ENCODE results near the gene CRLF3. TPM values are rescaled to one million over a fixed set of nuclear protein-coding genes. Genes with fewer than 3 reads are reported as not detected.

The CRLF3 gene
- polyA plus RNA-seq, 1 of the 3 experiments (the other 2 are of a cell fraction): 10.9 TPM

- ChIA-PET CTCF (no interaction called here), POLR2A (no interaction called here)
- peaks cover 0 to 6% of the 10 kb centered on the region in 2 experiments for H3K36me3 ChIP-seq (replicated peaks in 1 of 2; ENCODE audit: control insufficient read depth in 1 of 2, insufficient read depth in 2 of 2, low read length in 1 of 2)
- 83% methylated on average over 5 of the region's 5 CpGs for WGBS (ENCODE audit: low lambda C conversion rate)
- H2AFZ ChIP-seq (ENCODE audit: low read depth): no peak overlapping the region
- peaks cover 5% of the 10 kb centered on the region; the same call in 1 of the 2 replicates for H4K20me1 ChIP-seq (ENCODE audit: insufficient read depth)
- no peaks in the 10 kb centered on the region for H3K27me3 ChIP-seq (ENCODE audit: insufficient read depth)
- no peak for DNase-seq
- no peak overlapping the region for H3K4me3 ChIP-seq (ENCODE audit: low read depth in 2 of 2, low read length in 1 of 2)
- peaks cover 93% of the 10 kb centered on the region for H3K79me2 ChIP-seq (ENCODE audit: insufficient read depth)
- H3K27ac ChIP-seq (ENCODE audit: low read depth in 2 of 2, low read length in 1 of 2): 0 out of 4 replicates have a peak overlapping the region, but pooled peaks of 1 of the 2 experiments have one; percentile 5
- no peaks in the 10 kb centered on the region for H3K9me3 ChIP-seq
- H3K9ac ChIP-seq: no peak overlapping the region
- H3K4me1 ChIP-seq (ENCODE audit: control insufficient read depth in 1 of 2, insufficient read depth in 2 of 2, low read depth in 1 of 2, low read length in 1 of 2): 0 out of 4 replicates have a peak, but pooled peaks cover 0 to 6% of the 10 kb centered on the region in 2 experiments
- TF ChIP-seq, protein P1, sequence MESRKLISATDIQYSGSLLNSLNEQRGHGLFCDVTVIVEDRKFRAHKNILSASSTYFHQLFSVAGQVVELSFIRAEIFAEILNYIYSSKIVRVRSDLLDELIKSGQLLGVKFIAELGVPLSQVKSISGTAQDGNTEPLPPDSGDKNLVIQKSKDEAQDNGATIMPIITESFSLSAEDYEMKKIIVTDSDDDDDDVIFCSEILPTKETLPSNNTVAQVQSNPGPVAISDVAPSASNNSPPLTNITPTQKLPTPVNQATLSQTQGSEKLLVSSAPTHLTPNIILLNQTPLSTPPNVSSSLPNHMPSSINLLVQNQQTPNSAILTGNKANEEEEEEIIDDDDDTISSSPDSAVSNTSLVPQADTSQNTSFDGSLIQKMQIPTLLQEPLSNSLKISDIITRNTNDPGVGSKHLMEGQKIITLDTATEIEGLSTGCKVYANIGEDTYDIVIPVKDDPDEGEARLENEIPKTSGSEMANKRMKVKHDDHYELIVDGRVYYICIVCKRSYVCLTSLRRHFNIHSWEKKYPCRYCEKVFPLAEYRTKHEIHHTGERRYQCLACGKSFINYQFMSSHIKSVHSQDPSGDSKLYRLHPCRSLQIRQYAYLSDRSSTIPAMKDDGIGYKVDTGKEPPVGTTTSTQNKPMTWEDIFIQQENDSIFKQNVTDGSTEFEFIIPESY (IDR thresholded peaks at IDR 0.05; ENCODE audit: borderline replicate concordance, low read depth): no peak
- TF ChIP-seq EP300 (IDR thresholded peaks at IDR 0.05; ENCODE audit: borderline replicate concordance in 1 of 2, low read depth in 1 of 2, low read length in 1 of 2): no peak
- no peak for TF ChIP-seq TEAD4 (IDR thresholded peaks at IDR 0.05; ENCODE audit: borderline replicate concordance, insufficient read depth)
- no peak for TF ChIP-seq ELF1 (IDR thresholded peaks at IDR 0.05)
- no peak for TF ChIP-seq CTCF (IDR thresholded peaks at IDR 0.05)
- TF ChIP-seq RAD21 (IDR thresholded peaks at IDR 0.05; ENCODE audit: low read length): no peak
- TF ChIP-seq FOXJ3 (CRISPR knock-in tag; IDR thresholded peaks at IDR 0.05): no peak
- peak; percentile 30 for TF ChIP-seq PBX3 (IDR thresholded peaks at IDR 0.05)
- TF ChIP-seq, protein P2, sequence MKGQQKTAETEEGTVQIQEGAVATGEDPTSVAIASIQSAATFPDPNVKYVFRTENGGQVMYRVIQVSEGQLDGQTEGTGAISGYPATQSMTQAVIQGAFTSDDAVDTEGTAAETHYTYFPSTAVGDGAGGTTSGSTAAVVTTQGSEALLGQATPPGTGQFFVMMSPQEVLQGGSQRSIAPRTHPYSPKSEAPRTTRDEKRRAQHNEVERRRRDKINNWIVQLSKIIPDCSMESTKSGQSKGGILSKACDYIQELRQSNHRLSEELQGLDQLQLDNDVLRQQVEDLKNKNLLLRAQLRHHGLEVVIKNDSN (IDR thresholded peaks at IDR 0.05; ENCODE audit: borderline replicate concordance, low read depth): no peak
- TF ChIP-seq SIN3A (IDR thresholded peaks at IDR 0.05; ENCODE audit: borderline replicate concordance, low read depth, low read length): peak; percentile 34; the same call in 1 of the 2 replicates
- TF ChIP-seq FOXM1 (IDR thresholded peaks at IDR 0.05; ENCODE audit: low read depth): no peak
- TF ChIP-seq SMC3 (IDR thresholded peaks at IDR 0.05; ENCODE audit: low read depth, low read length): no peak
- TF ChIP-seq, protein P3, sequence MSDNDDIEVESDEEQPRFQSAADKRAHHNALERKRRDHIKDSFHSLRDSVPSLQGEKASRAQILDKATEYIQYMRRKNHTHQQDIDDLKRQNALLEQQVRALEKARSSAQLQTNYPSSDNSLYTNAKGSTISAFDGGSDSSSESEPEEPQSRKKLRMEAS (IDR thresholded peaks at IDR 0.05; ENCODE audit: low read depth): no peak
- TF ChIP-seq CHD2 (IDR thresholded peaks at IDR 0.05; ENCODE audit: low read length, partially characterized antibody): no peak
- peaks cover 17% of the 10 kb centered on the region for H3F3A ChIP-seq (replicated peaks; ENCODE audit: insufficient read depth)
- no peaks in the 10 kb centered on the region for H3K9me2 ChIP-seq
- no peak overlapping the region for H3K4me2 ChIP-seq
Observed at GRCh38 chr17:30812218-30813177, 12.0 kb downstream of the CRLF3 start.

All from SK-N-SH (cell line).